Measurements from ENCODE around the gene LMO7.
"Not testable (repeated sequence)": the region's sequence is repeated elsewhere in the genome, so short reads cannot be mapped to it uniquely, and the experiment has no call there.

The LMO7 gene

DNA sequence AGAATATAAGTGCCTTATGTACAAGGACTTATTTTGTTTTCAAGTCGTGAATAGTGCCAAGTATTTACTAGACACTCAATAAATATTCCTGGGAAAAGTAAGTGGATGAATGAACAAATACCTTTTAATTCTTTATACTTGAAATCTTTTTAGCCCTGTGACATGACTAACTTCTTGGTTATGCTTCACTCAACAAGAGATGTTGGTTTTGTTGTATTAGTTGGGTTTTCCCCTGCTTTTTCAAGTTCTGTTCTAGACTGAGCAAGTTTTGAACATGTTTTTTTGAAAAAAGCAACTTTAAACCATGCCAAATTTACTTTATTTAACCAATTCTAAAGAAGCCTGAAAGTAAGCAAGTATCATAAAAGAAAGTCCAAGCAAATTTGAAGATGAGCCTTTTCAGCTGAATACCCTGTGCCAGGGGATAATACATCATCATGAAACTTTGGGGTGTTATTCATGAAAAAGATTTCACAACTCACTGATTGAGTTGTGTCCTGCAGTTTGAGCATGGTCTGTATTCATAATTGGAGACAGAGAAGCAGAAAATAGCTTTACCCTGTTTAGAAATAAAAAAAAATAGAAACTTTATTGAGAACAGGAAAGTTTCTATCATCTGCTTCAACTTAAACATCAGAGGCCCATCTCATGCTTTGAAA lies 11.1 kb downstream of the LMO7 start:
- no peak for DNase-seq (ENCODE audit: low read depth in 2 of 2)

DNA sequence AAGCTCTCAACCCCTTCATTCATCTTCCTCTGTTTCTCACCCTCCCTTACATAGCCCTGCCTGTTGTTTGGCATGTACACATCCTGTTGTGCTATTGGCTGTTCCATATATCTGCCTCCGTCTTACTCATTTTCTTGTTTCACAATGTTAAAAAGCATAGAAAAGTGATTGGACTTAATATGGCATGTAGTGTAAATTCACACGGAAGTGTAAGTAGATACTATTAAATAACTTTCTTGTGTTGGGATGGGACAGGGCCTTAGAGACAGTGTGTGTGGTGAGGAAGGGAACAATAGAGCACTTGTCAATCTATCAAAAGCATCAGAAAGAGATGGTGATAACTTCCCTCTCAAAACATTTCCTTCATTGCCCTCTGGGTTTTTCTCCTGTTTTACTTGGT lies 12.3 kb downstream of the LMO7 start:
- no peak for DNase-seq (ENCODE audit: low read depth in 2 of 2)

DNA sequence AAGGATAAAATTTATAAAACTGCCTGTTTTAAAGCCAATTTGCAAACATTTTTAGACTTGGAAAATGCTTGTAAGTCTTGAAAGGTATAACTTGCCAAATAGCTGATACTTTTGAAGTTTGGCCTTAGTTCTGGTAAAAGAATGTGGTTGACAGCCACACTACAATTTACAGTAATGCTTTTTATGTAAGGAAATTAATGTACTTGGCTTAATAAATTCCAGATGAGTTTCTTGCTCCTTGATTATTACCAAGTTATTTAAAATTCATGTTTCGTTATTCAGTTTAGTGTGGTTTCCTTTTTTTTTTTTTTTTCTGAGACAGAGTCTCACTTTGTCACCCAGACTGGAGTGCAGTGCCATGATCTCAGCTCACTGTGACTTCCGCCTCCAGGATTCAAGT lies 14.9 kb downstream of the LMO7 start:
- no peak for DNase-seq (ENCODE audit: low read depth in 2 of 2)

DNA sequence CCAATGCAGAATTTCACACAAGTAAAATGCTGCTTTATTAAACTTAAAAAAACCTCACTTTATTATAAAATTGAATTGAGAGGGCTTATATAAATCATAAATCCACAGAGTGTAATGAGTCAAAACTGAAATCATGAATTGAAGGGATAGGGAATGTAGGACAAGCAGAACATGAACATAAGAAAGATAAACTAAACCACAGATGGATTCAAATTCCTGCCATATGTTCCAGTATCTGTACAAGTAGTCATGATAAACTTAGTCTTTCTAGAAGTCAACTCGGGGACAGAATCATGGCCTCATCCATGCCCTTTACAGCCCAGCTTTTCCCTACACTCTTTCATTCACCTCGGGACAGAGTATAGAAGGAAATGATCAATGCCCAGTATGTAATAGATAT lies 16.6 kb downstream of the LMO7 start:
- DNase-seq (ENCODE audit: low read depth in 2 of 2), result no peak

DNA sequence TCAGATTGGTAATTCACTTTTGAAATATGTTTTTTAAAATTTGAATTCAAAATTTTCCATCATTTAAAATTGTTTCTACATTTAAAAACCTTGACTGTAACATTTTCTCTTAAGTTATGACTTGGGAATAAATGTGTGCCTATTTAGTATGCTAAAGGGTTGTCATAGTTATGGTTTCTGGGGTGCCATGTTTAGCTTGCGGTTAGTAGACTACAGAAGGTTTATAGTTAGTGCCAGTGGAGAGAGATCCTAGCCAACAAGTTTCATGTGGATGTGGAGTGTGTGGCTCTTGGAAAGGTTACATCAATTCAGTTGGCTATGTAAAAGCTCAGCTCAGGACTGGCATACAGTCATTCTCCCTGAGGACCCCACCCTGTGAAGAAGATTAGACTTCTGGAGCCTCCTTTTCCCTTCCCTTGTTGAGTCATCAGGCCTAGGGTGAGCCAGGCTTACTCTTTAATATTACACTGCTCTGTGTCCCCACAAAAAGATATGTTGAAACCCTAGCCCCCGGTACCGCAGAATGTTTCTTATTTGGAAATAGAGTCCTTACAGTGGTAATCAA lies 20.4 kb downstream of the LMO7 start:
- DNase-seq (ENCODE audit: low read depth in 2 of 2), result no peak

DNA sequence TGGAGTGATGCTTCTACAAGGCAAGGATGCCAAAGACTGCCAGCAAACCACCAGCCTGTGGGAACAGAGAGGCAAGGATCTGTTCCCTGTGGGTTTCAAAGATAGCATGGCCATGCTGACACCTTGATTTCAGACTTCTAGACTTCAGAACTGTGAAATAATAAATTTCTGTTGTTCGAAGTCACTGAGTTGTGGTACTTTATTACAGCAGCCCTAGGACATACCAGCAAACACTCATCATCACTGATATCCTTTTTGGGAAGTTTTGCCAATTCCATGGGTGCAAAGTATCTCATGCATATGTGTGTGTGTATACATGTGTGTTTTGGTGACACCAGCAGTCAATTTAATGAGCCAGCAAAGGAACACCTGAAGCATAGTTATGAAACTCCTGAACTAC lies 21.0 kb downstream of the LMO7 start:
- DNase-seq (ENCODE audit: low read depth in 2 of 2), result no peak

DNA sequence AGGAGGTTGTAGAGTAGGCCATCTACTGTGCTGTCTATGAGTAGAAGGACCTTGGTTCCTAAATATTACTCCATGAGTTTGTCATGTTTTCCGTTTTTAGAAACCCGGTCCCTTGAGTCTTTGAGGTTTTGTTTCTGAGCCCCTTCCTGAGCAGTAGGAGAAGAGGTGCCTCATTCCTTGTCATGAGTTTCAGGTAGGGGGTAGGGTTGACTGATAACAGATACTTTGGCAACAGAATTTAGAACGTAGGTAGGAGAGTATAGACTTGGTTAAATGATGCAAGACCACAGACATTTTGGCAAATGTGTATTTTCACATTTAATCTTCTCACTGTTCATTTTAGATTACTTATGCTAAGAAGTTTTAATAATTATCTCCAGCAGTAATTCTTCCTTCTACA lies 24.6 kb downstream of the LMO7 start:
- DNase-seq (ENCODE audit: low read depth in 2 of 2), result no peak

DNA sequence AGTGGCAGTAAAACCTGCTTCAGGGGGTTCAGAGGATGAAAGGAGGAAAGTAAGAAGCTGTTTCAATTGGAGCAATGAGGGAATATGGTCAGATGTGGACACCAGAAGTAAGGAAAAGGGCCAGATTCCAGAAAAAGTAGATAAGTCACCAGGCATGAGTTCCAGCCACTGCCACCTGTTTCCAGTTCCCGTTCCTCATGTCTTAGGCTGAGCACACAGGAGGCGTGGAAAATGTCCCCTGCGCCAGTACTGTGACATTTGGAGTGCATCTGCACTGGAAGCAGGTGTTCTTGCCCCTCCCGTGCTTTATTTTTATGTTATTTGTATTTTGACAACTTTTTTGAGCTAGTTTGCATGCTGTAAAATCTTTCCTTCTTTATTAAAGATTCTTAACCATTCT lies 25.3 kb downstream of the LMO7 start:
- DNase-seq (ENCODE audit: low read depth in 2 of 2), result no peak

DNA sequence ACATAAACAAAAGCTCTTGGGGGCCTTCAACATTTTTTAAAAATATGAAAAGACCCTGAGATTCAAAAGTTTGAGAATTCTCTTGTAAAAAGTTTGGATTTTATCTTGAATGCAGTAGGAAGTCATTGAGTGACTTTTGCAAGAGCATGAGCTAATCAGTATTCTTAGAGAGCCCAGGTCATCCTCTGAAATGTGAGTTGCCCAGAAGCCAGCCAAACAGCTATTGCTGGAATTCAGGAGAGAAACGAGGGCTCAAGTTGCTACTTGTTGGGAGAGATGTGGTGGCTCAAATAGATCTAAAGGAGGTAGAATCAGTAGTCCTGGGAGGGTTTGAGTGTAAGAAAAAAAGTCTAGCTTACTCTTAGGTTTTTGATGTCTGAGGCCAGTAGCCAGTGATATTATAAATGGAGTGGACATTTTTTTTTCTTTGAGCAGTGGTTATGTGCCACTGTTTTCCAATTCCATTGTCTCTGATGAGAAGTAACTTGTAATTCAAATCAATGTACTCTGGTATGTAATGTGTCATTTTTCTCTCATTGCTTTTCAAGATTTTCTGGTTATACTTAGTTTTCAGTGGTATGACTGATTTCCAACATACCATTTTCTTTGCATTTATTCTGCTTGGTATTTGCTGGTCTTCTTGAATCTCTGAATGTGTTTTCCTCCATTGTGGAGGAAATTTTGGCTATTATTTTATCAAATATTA lies 30.7 kb downstream of the LMO7 start:
- DNase-seq (ENCODE audit: low read depth in 2 of 2), result no peak

DNA sequence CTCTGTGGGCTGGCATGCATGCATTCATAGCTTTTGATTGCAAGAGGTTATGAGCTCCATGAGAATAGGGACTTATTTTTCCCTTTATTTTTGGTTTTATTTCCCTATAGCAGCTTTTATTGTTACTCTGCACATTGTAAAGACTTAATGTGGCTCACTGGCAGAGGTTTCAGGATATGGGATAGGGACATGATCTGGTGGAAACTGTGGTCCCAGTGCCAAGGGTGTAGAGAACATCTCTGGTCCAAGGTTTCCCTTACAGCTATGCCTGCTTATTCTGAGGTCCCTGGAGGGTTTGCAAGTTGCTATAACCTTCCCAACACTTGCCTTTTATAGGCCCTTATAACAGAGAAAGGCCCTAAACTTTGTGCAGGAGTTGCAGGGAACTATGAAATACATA lies 33.6 kb downstream of the LMO7 start:
- DNase-seq (ENCODE audit: low read depth in 2 of 2), result no peak

DNA sequence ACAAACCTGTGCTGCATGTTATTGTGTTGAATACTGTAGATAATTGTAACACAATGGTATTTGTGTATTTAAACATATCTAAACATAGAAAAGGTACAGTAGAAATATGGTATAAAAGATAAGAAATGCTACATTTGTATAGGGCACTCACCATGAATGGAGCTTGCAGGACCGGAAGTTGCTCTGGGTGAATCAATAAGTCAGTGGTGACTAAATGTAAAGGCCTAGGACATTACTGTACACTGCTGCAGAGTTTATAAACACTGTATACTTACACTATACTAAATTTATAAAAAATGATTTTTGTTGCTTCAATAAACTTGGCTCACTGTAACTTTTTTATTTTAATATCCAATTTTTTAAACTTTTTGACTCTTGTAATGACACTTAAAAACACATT lies 34.4 kb downstream of the LMO7 start:
- DNase-seq (ENCODE audit: low read depth in 2 of 2), result no peak

DNA sequence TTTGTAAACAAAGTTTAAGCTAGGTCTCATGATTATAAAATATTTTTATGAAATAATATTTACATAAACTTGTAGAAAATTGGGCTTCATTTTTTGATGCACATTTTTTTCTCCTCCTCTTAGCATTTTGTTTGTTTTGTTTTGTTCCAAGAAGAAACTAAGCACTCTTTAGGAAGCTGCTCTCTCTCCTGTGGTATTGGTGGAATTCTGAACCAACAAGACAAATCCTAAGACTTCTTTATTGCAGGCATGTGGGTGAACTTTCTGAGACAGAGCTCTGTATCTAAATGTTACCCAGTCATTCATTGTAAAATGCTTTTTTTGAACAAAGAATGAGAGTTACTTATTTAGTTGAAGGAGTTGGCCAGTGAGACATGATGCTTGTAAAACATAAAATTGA lies 39.3 kb downstream of the LMO7 start:
- DNase-seq (ENCODE audit: low read depth in 2 of 2), result no peak

DNA sequence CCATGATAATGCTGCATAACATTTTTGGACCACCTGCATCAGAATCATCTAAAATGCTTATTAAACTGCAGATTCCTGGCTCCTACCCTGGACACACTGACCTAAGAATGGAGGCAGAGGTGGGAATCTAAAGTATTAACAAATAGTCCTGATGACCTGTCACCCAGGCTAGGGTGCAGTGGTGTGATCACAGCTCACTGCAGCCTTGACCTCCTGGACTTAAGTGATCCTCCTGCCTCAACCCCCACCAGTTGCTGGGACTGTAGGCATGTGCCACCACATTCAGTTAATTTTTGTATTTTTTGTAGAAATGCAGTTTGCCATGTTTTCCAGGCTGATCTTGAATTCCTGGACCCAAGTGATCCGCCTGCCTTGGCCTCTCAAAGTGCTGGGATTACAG lies 43.3 kb downstream of the LMO7 start:
- no peak for DNase-seq (ENCODE audit: low read depth in 2 of 2)

DNA sequence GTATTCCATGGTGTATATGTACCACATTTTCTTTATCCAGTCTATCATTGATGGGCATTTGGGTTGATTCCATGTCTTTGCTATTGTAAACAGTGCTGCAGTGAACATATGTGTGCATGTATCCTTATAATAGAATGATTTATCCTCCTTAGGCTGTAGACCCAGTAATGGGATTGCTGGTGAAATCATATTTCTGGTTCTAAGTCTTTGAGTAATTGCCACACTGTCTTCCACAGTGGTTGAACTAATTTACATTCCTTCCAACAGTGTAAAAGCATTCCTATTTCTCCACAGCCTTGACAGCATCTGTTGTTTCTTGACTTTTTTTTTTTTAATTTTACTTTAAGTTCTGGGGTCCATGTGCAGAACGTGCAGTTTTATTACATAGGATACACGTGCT lies 44.1 kb downstream of the LMO7 start:
- not testable (repeated sequence) for DNase-seq (ENCODE audit: low read depth in 2 of 2)

DNA sequence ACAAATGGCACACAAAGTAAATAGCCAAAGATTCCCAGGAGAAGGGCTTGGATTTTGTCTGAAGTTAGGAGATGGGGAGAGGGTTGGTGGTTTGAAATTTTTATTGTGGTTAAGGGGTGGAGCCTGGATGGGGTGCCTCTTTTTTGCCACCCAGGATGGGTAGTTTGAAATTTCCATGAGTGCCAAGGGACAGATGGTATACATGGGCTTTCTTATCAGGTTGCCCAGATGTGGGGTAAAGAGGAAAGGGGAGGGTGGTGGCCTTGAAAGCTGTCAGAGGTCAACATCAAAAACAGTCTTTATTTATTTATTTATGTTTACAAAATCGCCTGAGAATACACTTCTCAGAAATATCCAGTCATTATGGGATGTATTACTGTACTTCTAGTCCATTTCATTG lies 46.2 kb downstream of the LMO7 start:
- no peak for DNase-seq (ENCODE audit: low read depth in 2 of 2)

DNA sequence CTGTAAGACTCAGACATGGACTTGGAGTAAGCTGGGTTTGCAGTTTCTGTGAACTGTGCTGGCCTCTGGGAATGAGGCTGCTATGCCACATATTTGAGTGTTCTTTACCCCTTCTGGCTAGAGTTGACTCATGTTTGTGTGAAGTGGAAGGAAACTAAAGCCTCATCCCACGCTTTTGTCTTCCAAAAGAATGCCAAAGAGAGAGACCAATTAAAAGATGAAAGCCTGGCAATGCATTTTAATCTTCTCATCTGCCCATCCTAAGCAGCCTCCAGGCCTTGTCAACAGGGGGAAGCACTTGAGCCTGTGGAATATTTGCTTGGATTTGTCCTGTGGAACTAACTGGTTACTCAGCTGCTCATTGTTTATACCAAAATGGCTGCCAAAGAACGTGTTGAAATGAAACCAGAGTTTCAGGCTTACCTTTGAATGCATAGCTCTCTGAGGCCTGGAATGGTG lies 49.1 kb downstream of the LMO7 start:
- DNase-seq (ENCODE audit: low read depth in 2 of 2), result no peak

DNA sequence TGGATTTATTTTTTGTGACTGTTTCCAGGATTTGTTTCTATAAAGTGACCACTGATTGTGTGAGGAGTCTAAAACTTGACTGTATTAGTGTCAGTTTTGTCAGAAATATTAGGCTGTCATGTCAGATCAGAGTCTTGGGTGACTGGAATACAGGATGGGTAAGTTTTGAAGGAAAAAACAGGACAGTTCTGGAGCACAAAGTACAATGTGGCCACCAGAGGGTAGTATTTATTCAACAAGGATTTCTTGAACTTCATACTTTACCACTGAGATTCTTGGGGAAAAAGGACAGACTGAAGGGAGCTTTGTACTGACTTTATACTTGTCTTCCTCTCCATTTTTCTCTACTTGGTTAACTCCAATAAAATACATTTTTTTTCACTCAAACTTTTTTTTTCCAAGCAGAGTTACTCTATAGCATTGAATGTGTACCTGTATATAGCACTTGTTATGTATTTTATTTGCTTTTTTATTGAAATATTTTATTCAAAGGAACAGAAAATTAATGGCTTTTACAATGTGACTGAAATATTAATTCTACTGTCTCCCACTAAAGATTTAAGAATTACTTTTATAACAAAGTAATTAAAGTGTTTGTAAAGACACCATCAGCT lies 51.1 kb downstream of the LMO7 start:
- DNase-seq (ENCODE audit: low read depth in 2 of 2), result no peak

DNA sequence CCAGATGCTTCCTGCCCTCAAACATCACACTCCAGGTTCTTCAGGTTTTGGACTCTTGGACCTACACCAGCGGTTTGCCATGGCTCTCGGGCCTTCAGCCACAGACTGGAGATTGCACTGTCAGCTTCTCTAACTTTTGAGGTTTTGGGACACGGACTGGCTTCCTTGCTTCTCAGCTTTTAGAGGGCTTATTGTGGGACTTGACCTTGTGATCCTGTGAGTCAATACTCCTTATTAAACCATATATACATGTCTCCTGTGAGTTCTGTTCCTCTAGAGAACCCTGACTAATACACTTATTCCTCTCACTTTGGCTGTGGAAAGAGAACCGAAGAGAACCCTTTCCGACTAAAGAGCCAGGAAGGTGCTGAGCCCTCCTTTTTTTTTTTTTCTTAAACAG lies 53.6 kb downstream of the LMO7 start:
- DNase-seq (ENCODE audit: low read depth in 2 of 2), result no peak

DNA sequence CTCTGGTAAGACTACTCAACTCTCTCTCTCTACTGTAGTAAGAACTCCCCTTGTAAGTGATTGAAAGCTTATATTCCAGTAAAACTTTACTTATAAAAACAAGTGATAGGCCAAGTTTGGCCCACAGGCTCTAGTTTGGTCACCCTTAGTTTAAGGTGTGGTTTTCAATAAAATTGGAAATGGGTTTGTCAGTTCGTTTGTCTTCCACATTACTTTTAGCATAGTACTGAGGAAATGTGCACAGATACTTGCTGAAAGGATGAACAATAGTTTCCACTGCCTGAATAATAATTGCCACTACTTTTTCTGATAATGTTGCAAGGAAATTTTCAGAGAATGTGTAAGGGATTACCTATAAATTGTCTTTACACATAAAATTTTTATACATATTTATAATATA lies 54.5 kb downstream of the LMO7 start:
- DNase-seq (ENCODE audit: low read depth in 2 of 2), result no peak

DNA sequence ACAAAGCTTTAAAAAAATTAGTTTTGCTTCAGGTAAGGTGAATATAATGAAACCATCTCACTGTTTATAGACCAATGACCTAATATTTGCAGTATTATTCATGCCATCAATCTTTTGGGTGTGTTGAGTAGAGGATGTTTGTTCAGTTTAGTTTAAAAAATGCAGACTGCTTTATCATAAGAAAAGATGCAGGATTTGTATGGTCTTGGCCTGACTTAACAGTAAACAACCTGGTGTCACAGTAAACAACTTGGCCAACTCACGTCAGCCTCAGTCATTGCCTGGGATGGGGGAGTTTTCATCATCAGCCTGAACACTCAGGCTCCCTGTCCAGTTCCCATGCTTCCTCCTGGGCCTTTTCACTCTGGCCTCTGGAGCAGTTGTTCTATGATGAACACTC lies 55.1 kb downstream of the LMO7 start:
- DNase-seq (ENCODE audit: low read depth in 2 of 2), result no peak

DNA sequence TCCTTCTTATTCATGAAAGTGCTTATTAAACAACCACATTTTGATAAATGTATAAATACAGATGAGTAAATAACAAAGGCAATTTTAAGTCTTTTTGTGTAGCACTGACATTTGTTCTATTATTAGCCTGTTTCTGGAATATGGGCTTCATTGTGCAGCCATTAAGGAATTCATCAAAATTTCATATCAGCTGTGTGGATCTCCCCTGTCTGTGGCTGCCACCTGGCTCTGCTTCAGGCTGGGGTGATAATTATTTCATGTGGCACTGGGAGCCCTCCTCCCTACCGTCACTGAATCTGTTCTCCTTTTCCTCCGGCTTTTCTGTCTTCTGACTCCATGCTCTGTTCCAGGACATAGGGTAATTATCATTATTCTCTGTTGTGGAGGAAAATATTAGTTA lies 57.1 kb downstream of the LMO7 start:
- no peak for DNase-seq (ENCODE audit: low read depth in 2 of 2)

DNA sequence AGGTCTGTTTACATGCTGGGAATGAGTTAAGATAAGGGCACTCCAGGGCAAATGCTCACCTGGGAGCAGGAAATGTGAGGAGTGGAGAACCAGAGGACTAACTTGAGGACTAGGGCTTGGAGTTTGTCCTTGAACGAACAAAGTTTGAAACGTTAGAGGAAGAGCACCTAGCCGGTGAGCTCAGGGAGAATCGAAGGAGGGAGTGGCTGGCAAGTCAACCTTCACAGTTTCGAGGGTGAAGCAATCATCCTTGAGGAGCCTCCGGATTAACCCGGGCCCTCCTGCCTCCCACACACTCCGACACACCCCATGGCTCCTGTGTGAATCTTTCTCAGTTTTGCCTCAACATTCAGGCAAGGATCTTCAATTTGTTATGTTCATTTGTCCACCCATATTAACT lies 58.6 kb downstream of the LMO7 start:
- DNase-seq (ENCODE audit: low read depth in 2 of 2), result no peak

DNA sequence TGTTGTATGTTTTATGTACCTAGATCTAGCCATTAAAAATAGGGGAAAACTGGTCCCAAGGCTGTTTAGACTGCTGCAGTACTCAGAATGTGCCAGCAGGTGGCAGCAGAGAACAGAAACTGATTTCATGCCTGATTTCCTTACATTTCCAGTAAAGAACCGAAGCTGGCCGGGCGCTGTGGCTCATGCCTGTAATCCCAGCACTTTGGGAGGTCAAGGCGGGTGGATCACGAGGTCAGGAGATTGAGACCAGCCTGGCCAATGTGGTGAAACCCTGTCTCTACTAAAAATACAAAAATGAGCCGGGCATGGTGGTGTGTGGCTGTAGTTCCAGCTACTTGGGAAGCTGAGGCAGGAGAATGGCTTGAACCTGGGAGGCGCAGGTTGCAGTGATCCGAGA lies 59.8 kb downstream of the LMO7 start:
- DNase-seq (ENCODE audit: low read depth in 2 of 2), result peak; percentile 64 to 75
